Activated naive CD4-positive, alpha-beta T cell treated with anti-CD3 and anti-CD28 coated beads, Interleukin-2, amount 50 U/mL, for 24 hours (primary cell): ENCODE results near the gene SLC46A3.

Experiments
- H3K27ac Mint-ChIP-seq: one replicate; pipeline ENCODE4 v1.8.0; 2021; ENCODE audit warnings: mild to moderate bottlenecking, mixed read lengths
- H3K27me3 Mint-ChIP-seq: one replicate; pipeline ENCODE4 v1.8.0; 2021; ENCODE audit warnings: mixed read lengths
- H3K36me3 Mint-ChIP-seq: one replicate; pipeline ENCODE4 v1.8.0; 2021; ENCODE audit warnings: mixed read lengths
- H3K4me1 Mint-ChIP-seq: one replicate; pipeline ENCODE4 v1.8.0; 2021; ENCODE audit warnings: mixed read lengths
- H3K4me3 Mint-ChIP-seq: one replicate; pipeline ENCODE4 v1.8.0; 2021; ENCODE audit warnings: mild to moderate bottlenecking, mixed read lengths
- H3K9me3 Mint-ChIP-seq: one replicate; pipeline ENCODE4 v1.8.0; 2021; ENCODE audit warnings: mixed read lengths

The SLC46A3 gene

DNA sequence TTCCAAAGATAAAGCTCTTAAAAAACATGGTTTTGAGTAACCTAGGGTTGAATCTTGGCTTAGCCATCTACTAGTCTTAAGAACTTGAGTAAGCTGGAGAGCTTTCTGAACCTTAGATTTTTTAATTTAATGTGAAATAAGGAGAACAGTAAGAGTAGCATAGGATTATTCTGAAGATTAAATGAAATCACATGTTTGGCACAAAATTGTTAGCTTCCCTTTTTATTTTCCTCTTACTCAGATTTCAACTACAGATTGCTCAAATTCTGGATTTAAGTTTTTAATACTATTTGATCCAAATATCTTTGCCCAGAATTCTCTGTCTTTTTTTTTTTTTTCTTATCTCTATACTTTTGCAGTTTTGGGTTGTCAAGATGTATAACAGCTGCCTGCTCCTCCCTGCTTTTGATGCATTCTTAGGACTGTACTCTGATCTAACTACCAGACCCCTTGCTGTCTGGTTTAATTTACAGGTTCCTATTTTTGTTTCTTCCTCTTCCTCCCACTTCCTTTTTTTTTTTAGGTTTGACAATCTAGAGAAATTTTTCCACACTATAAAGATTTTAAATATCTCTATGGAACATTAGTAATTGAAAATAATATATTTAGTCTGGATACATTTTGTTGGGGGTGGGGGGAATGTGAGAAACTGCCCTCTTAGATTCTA, 47.5 kb downstream of the SLC46A3 start:
- Mint-ChIP-seq H3K9me3 (no peaks in the 10 kb centered on the region), H3K27me3 (no peaks in the 10 kb centered on the region), H3K36me3 (peaks cover 26% of the 10 kb centered on the region), H3K27ac (no peak overlapping the region), H3K4me1 (peaks cover 38% of the 10 kb centered on the region), H3K4me3 (no peak overlapping the region)

DNA sequence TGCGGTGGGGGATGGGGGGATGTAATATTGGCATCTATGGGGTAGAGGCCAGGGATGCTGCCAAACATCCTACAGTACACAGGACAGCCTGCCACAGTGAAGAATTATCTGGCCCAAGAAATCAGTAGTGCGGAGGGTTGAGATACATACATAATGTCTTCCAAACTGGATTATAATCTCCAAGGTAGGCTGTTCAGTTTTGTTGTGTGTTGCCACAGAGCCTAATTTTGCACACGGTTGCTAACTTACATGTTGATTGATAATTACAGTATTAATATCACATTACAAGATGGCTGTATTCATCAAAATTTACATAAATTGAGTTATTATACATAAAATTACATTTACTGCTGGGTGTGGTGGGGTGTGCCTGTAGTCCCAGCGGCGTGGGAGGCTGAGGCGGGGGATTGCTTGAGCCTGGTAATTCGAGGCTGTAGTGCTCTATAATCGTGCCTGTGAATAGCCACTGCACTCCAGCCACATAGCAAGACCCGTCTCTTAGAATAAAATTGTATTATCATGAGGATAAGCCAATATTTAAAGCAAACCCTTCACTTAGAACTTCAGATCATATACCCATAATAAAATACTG, 51.8 kb downstream of the SLC46A3 start:
- Mint-ChIP-seq H3K27ac (no peak overlapping the region), H3K4me3 (no peak overlapping the region), H3K4me1 (peaks cover 58% of the 10 kb centered on the region), H3K27me3 (no peaks in the 10 kb centered on the region), H3K36me3 (peaks cover 36% of the 10 kb centered on the region), H3K9me3 (no peaks in the 10 kb centered on the region)

DNA sequence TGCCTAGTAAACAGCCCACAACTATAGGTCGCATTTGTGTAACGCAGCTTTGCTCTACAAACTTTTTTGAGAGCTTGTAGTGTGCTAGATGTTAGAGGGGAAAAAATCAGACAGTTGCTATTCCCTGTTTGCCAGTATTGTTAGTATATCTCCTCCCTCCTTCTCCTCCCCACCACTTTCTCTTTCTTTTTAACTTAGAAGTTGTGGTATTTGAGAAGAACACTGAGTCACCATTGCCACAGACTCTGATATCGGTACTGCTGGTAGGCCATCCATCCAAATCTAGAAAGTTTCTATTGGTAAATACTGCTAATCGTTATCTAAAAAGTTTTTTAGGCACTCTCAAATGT, 59.2 kb downstream of the SLC46A3 start:
- H3K27ac Mint-ChIP-seq: peak overlapping the region; percentile 99
- peak overlapping the region; percentile 90 for H3K4me3 Mint-ChIP-seq
- no peaks in the 10 kb centered on the region for H3K27me3 Mint-ChIP-seq
- peaks cover 71% of the 10 kb centered on the region for H3K4me1 Mint-ChIP-seq
- no peaks in the 10 kb centered on the region for H3K9me3 Mint-ChIP-seq
- peaks cover 18% of the 10 kb centered on the region for H3K36me3 Mint-ChIP-seq

DNA sequence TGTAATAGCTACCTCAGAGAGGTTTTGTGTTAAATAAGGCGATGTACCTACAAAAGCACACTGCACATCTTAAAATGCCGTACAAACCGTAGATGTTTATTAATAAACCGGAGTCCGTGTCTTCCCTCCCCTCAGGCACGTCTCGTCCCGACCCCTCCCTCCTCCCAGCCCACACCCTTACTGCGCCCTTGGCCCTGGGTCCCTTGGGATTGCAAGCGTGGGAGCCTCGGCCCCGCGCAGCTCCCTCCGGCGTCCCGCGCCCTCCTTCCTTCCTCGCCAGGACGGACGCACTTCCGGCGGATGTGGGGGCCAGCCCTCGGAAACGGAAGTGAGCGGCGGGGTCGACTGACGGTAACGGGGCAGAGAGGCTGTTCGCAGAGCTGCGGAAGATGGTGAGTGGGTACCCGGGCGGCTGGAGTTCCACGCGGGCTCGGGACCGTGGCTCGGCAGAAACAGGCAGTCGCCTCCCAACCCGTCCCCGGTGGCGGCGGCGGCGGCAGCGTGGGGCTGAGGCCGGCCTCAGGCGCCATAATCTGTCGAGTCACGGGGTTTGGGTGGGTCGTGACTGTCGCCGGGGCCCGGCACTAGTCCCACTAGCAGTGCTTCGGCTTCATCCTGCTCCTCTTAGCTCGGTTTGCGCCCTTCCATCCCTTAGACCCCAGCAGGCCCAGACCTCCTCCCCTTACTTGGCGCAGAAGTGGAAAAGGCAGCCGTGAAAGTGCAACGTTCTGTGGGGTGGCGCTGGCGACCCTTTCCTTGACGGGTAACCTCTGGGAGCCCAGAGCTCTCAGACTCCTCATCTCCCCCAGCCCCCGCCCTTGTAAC, 59.8 kb downstream of the SLC46A3 start, which contains the start of gene POMP:
POMP (plus strand) TSS at position 335 of the 825 bp plus-strand sequence; CDS start at position 390, 55 bp downstream.
- peak within 1 kb of the TSS; percentile 99 for H3K27ac Mint-ChIP-seq
- no peaks in the 10 kb centered on the region for H3K9me3 Mint-ChIP-seq
- H3K4me1 Mint-ChIP-seq: peaks cover 70% of the 10 kb centered on the region
- H3K27me3 Mint-ChIP-seq: no peaks in the 10 kb centered on the region
- H3K4me3 Mint-ChIP-seq: peak within 1 kb of the TSS; percentile 90
- peaks cover 18% of the 10 kb centered on the region for H3K36me3 Mint-ChIP-seq

- Mint-ChIP-seq H3K4me1 (peaks cover 67% of the 10 kb centered on the region), H3K9me3 (no peaks in the 10 kb centered on the region)
Measured at GRCh38 chr13:28658539-28658795, 60.3 kb downstream of the SLC46A3 start.

DNA sequence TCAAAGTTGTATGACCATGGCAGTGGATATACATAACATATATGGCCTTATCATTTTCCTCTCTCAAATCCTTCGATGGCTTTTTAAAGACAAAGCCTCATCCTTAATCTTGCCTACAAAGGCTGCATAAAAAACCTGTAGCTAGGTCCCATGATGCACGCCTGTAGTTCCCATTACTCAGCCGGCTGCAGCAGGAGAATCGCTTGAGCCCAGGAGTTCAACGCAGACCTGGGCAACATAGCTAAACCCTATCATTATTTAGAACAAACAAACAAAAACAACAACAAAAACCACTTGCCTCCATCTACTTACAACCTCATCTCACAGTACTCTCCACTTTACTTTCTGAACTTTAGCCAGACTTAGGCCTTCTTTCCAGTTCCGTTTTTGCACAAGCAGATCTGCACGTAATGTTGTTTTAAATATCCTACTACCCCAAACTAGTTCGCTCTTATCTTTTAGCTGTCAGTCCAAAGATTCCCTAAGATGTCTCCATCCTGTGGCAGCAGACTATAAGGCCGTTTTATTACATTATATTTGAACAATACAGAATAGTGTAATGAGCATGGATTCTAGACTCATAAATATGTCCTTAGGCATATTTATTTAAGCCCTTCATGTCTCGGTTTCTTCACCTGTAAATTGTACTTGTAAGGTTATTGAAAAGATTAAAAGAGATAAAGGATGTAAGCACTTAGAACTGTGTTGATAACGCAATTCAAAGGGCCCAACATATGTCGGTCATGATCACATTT, 60.8 kb downstream of the SLC46A3 start:
- no peaks in the 10 kb centered on the region for H3K27me3 Mint-ChIP-seq
- H3K4me3 Mint-ChIP-seq: peak overlapping the region; percentile 90
- no peaks in the 10 kb centered on the region for H3K9me3 Mint-ChIP-seq
- peak overlapping the region; percentile 99 for H3K27ac Mint-ChIP-seq
- H3K4me1 Mint-ChIP-seq: peaks cover 67% of the 10 kb centered on the region
- peaks cover 18% of the 10 kb centered on the region for H3K36me3 Mint-ChIP-seq

More at GRCh38 chr13:28658539-28658795, 60.3 kb downstream of the SLC46A3 start:
- peaks cover 18% of the 10 kb centered on the region for H3K36me3 Mint-ChIP-seq
- H3K27ac Mint-ChIP-seq: peak overlapping the region; percentile 99
- peak overlapping the region; percentile 90 for H3K4me3 Mint-ChIP-seq
- no peaks in the 10 kb centered on the region for H3K27me3 Mint-ChIP-seq

DNA sequence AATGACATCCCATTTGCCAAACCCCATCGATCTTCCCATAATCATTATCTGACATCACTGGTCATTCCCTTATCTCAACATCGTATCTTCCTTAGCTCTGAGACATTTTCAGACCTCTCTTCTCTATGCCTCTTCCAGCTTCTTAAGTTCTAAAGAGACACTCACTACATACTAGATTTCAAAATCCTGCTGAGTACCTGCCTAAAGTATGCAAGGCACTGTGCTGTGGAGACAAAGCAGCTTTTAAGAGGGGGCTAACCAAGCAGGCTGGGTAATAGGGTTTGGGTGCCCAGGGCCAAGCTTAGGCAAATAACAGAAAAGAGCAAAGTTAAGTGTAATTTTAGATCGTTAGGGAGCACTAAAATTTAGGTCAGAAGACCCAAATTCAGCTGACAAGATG, 63.2 kb downstream of the SLC46A3 start:
- peaks cover 45% of the 10 kb centered on the region for H3K4me1 Mint-ChIP-seq
- H3K36me3 Mint-ChIP-seq: peaks cover 10% of the 10 kb centered on the region
- no peaks in the 10 kb centered on the region for H3K27me3 Mint-ChIP-seq
- no peak overlapping the region for H3K27ac Mint-ChIP-seq
- H3K9me3 Mint-ChIP-seq: no peaks in the 10 kb centered on the region
- no peak overlapping the region for H3K4me3 Mint-ChIP-seq

DNA sequence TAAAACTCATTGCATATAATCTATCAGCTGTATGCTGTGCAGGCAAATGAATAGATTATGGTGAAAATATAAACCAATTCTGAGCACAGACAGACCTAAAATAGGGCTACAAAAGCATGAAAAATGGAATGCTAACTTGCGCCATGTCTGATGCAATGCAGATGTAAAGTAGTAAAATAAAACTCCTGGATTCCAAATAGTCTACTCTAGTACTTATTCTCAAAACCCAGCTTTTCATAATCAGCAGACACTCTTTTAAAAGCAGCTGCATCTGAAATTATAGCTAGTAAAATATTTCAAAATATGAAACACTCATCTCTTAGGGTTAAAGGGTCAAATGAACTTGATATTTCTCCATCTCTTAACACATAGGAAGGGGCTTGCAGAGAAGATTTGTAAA, 64.5 kb downstream of the SLC46A3 start:
- Mint-ChIP-seq H3K9me3 (no peaks in the 10 kb centered on the region), H3K4me3 (no peak overlapping the region), H3K36me3 (peaks cover 4% of the 10 kb centered on the region), H3K27me3 (no peaks in the 10 kb centered on the region), H3K4me1 (peaks cover 35% of the 10 kb centered on the region), H3K27ac (no peak overlapping the region)

- H3K36me3 Mint-ChIP-seq: peaks cover 4% of the 10 kb centered on the region
- H3K27me3 Mint-ChIP-seq: no peaks in the 10 kb centered on the region
- H3K4me1 Mint-ChIP-seq: peaks cover 30% of the 10 kb centered on the region
- H3K9me3 Mint-ChIP-seq: no peaks in the 10 kb centered on the region
- H3K27ac Mint-ChIP-seq: no peak overlapping the region
- no peak overlapping the region for H3K4me3 Mint-ChIP-seq
Measured at GRCh38 chr13:28653111-28653510, 65.7 kb downstream of the SLC46A3 start.

DNA sequence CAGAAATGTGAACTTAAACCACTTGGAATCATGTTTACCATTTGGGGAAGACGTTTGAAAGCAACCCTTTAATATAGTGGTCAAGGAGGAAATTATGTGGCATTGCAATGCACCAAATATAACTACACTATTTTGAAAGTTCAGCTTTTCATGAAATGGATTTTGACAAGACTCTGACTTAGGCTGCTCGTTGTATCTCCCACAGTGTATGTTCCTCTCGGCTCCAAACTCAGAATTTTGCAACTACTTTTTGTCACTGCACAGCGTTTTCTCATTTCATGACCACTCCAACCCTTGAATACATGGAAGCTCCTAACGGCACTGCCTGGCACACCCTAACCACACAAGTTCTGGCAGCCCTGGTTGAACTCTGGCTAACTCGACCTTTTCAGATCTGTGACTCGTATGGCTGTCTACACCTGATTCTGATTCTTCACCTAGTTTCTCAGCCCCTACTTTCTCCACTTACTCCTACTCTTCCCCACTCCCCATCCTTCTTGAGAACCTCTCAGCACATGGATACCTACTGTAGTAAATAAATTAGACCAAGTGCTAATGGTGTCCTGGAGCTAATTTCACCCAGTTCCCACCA, 66.9 kb downstream of the SLC46A3 start:
- peaks cover 24% of the 10 kb centered on the region for H3K4me1 Mint-ChIP-seq
- no peaks in the 10 kb centered on the region for H3K9me3 Mint-ChIP-seq
- no peaks in the 10 kb centered on the region for H3K27me3 Mint-ChIP-seq
- peak overlapping the region; percentile 48 for H3K27ac Mint-ChIP-seq
- no peak overlapping the region for H3K4me3 Mint-ChIP-seq
- H3K36me3 Mint-ChIP-seq: peaks cover 2% of the 10 kb centered on the region

GRCh38 chr13:28650284-28650683, 68.5 kb downstream of the SLC46A3 start:
- no peak overlapping the region for H3K27ac Mint-ChIP-seq
- H3K9me3 Mint-ChIP-seq: no peaks in the 10 kb centered on the region
- H3K36me3 Mint-ChIP-seq: peaks cover 2% of the 10 kb centered on the region
- no peaks in the 10 kb centered on the region for H3K27me3 Mint-ChIP-seq
- peaks cover 8% of the 10 kb centered on the region for H3K4me1 Mint-ChIP-seq
- H3K4me3 Mint-ChIP-seq: no peak overlapping the region
